ENCODE data around the gene APBB2.

Gene APBB2

GRCh38 chr4:40909363-40909876 lies 304.9 kb downstream of the APBB2 start:
- Histone ChIP-seq H2BK5ac (ENCODE audit: low read depth, low read length, poor library complexity) (no peak overlapping the region), H4K12ac (ENCODE audit: low read depth, low read length) (no peak overlapping the region), H3K14ac (ENCODE audit: low read length) (no peak overlapping the region), H3K4ac (ENCODE audit: low read depth, low read length) (no peak overlapping the region), H3K4me3 (ENCODE audit: low read depth, low read length) (no peak overlapping the region), H3K27ac (ENCODE audit: low read depth, low read length) (no peak overlapping the region), H3K18ac (ENCODE audit: low read length) (no peak overlapping the region), H3K27me3 (ENCODE audit: insufficient read depth, low read length) (no peaks in the 10 kb centered on the region), H2BK12ac (ENCODE audit: low read length) (no peak overlapping the region), H4K91ac (ENCODE audit: low read depth, low read length) (no peak overlapping the region), H3K9ac (ENCODE audit: low read length) (no peak overlapping the region), H3K4me1 (ENCODE audit: control insufficient read depth in 1 of 2, insufficient read depth in 2 of 2, low read length in 2 of 2) (peaks cover 0 to 3% of the 10 kb centered on the region in 2 experiments), H3K36me3 (ENCODE audit: control insufficient read depth in 1 of 2, insufficient read depth in 2 of 2, low read length in 2 of 2) (peaks cover 0 to 11% of the 10 kb centered on the region in 2 experiments), H2AK5ac (ENCODE audit: low read length) (no peak overlapping the region), H3K4me2 (ENCODE audit: low read length) (no peak overlapping the region), H3K23ac (ENCODE audit: low read length) (no peak overlapping the region), H2AFZ (ENCODE audit: insufficient read depth, low read length, poor library complexity) (no peak overlapping the region), H2BK120ac (ENCODE audit: insufficient read depth, low read length, poor library complexity) (no peak overlapping the region), H3K79me1 (ENCODE audit: low read length) (no peaks in the 10 kb centered on the region), H4K8ac (ENCODE audit: low read depth, low read length) (no peak overlapping the region), H3K9me3 (ENCODE audit: insufficient read depth, low read depth, low read length) (no peaks in the 10 kb centered on the region), H3K79me2 (ENCODE audit: control insufficient read depth, insufficient read depth, low read length, poor library complexity) (no peaks in the 10 kb centered on the region)
- peak in 1 of 2 donors; percentile 14 for DNase-seq
- WGBS (ENCODE audit: extremely low coverage, insufficient coverage, insufficient read length): no CpG with 5 or more reads among the region's 8 CpGs

- no peak overlapping the region for H3K4me3 ChIP-seq (ENCODE audit: low read depth, low read length)
- H3K4me2 ChIP-seq (ENCODE audit: low read length): no peak overlapping the region
- H2AK5ac ChIP-seq (ENCODE audit: low read length): no peak overlapping the region
- no peak overlapping the region for H3K9ac ChIP-seq (ENCODE audit: low read length)
- H3K18ac ChIP-seq (ENCODE audit: low read length): no peak overlapping the region
- H3K79me1 ChIP-seq (ENCODE audit: low read length): no peaks in the 10 kb centered on the region
- H3K14ac ChIP-seq (ENCODE audit: low read length): no peak overlapping the region
- WGBS (ENCODE audit: extremely low coverage, insufficient coverage, insufficient read length): no CpG with 5 or more reads among the region's 12 CpGs
- no peak overlapping the region for H3K23ac ChIP-seq (ENCODE audit: low read length)
- H3K79me2 ChIP-seq (ENCODE audit: control insufficient read depth, insufficient read depth, low read length, poor library complexity): no peaks in the 10 kb centered on the region
- peaks cover 0 to 11% of the 10 kb centered on the region in 2 experiments for H3K36me3 ChIP-seq (ENCODE audit: control insufficient read depth in 1 of 2, insufficient read depth in 2 of 2, low read length in 2 of 2)
- no peaks in the 10 kb centered on the region for H3K9me3 ChIP-seq (ENCODE audit: insufficient read depth, low read depth, low read length)
- H4K8ac ChIP-seq (ENCODE audit: low read depth, low read length): no peak overlapping the region
- H3K27ac ChIP-seq (ENCODE audit: low read depth, low read length): no peak overlapping the region
- H3K4ac ChIP-seq (ENCODE audit: low read depth, low read length): no peak overlapping the region
- no peak overlapping the region for H2AFZ ChIP-seq (ENCODE audit: insufficient read depth, low read length, poor library complexity)
- H2BK5ac ChIP-seq (ENCODE audit: low read depth, low read length, poor library complexity): no peak overlapping the region
- no peak overlapping the region for H2BK120ac ChIP-seq (ENCODE audit: insufficient read depth, low read length, poor library complexity)
- DNase-seq: peak; percentile 71 to 91
- no peak overlapping the region for H2BK12ac ChIP-seq (ENCODE audit: low read length)
- peaks cover 0 to 3% of the 10 kb centered on the region in 2 experiments for H3K4me1 ChIP-seq (ENCODE audit: control insufficient read depth in 1 of 2, insufficient read depth in 2 of 2, low read length in 2 of 2)
- H4K91ac ChIP-seq (ENCODE audit: low read depth, low read length): no peak overlapping the region
- no peaks in the 10 kb centered on the region for H3K27me3 ChIP-seq (ENCODE audit: insufficient read depth, low read length)
- no peak overlapping the region for H4K12ac ChIP-seq (ENCODE audit: low read depth, low read length)
Measured at GRCh38 chr4:40908702-40909362, 305.5 kb downstream of the APBB2 start.

DNA sequence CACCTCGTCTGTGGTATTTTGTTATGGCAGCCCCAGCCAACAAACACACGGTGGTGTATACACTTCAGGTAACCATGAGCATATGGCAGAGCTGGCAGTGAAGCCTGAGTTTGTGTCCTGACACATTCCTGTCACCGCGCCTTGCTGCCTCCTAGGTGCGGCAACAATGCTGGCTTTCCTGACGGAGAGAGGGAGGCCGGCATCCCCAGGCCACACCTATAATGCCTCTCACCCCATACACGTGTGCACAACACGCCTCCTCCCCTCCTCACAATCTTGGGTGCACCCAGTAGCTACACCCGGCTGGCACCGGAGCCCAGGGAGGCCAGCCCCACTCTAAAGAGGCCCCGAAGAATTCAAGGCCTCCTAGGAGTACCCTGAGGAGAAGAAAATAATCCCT lies 306.0 kb downstream of the APBB2 start:
- Histone ChIP-seq H2BK120ac (ENCODE audit: insufficient read depth, low read length, poor library complexity) (no peak overlapping the region), H3K23ac (ENCODE audit: low read length) (no peak overlapping the region), H3K79me2 (ENCODE audit: control insufficient read depth, insufficient read depth, low read length, poor library complexity) (no peaks in the 10 kb centered on the region), H3K9me3 (ENCODE audit: insufficient read depth, low read depth, low read length) (no peaks in the 10 kb centered on the region), H3K27ac (ENCODE audit: low read depth, low read length) (no peak overlapping the region), H3K4me2 (ENCODE audit: low read length) (no peak overlapping the region), H4K91ac (ENCODE audit: low read depth, low read length) (no peak overlapping the region), H2AFZ (ENCODE audit: insufficient read depth, low read length, poor library complexity) (no peak overlapping the region), H3K36me3 (ENCODE audit: control insufficient read depth in 1 of 2, insufficient read depth in 2 of 2, low read length in 2 of 2) (peaks cover 0 to 11% of the 10 kb centered on the region in 2 experiments), H3K4me3 (ENCODE audit: low read depth, low read length) (no peak overlapping the region), H2AK5ac (ENCODE audit: low read length) (no peak overlapping the region), H3K27me3 (ENCODE audit: insufficient read depth, low read length) (no peaks in the 10 kb centered on the region), H2BK5ac (ENCODE audit: low read depth, low read length, poor library complexity) (no peak overlapping the region), H3K4ac (ENCODE audit: low read depth, low read length) (no peak overlapping the region), H3K4me1 (ENCODE audit: control insufficient read depth in 1 of 2, insufficient read depth in 2 of 2, low read length in 2 of 2) (peaks cover 0 to 3% of the 10 kb centered on the region in 2 experiments), H3K18ac (ENCODE audit: low read length) (no peak overlapping the region), H3K79me1 (ENCODE audit: low read length) (no peaks in the 10 kb centered on the region), H3K14ac (ENCODE audit: low read length) (no peak overlapping the region), H2BK12ac (ENCODE audit: low read length) (no peak overlapping the region), H3K9ac (ENCODE audit: low read length) (no peak overlapping the region), H4K8ac (ENCODE audit: low read depth, low read length) (no peak overlapping the region), H4K12ac (ENCODE audit: low read depth, low read length) (no peak overlapping the region)
- WGBS (ENCODE audit: extremely low coverage, insufficient coverage, insufficient read length): no CpG with 5 or more reads among the region's 12 CpGs
- peak; percentile 18 to 62 for DNase-seq

- Histone ChIP-seq H3K79me2 (ENCODE audit: control insufficient read depth, insufficient read depth, low read length, poor library complexity) (no peaks in the 10 kb centered on the region), H3K27ac (ENCODE audit: low read depth, low read length) (no peak overlapping the region), H3K4me1 (ENCODE audit: control insufficient read depth in 1 of 2, insufficient read depth in 2 of 2, low read length in 2 of 2) (peaks cover 0 to 3% of the 10 kb centered on the region in 2 experiments), H3K79me1 (ENCODE audit: low read length) (no peaks in the 10 kb centered on the region), H2AFZ (ENCODE audit: insufficient read depth, low read length, poor library complexity) (no peak overlapping the region), H3K23ac (ENCODE audit: low read length) (no peak overlapping the region), H3K4me2 (ENCODE audit: low read length) (no peak overlapping the region), H3K18ac (ENCODE audit: low read length) (no peak overlapping the region), H4K91ac (ENCODE audit: low read depth, low read length) (no peak overlapping the region), H2BK120ac (ENCODE audit: insufficient read depth, low read length, poor library complexity) (no peak overlapping the region), H2AK5ac (ENCODE audit: low read length) (no peak overlapping the region), H3K4ac (ENCODE audit: low read depth, low read length) (no peak overlapping the region), H3K9ac (ENCODE audit: low read length) (no peak overlapping the region), H3K14ac (ENCODE audit: low read length) (no peak overlapping the region), H4K8ac (ENCODE audit: low read depth, low read length) (no peak overlapping the region), H3K9me3 (ENCODE audit: insufficient read depth, low read depth, low read length) (no peaks in the 10 kb centered on the region), H3K4me3 (ENCODE audit: low read depth, low read length) (no peak overlapping the region), H3K27me3 (ENCODE audit: insufficient read depth, low read length) (no peaks in the 10 kb centered on the region), H2BK5ac (ENCODE audit: low read depth, low read length, poor library complexity) (no peak overlapping the region), H4K12ac (ENCODE audit: low read depth, low read length) (no peak overlapping the region), H3K36me3 (ENCODE audit: control insufficient read depth in 1 of 2, insufficient read depth in 2 of 2, low read length in 2 of 2) (peaks cover 0 to 7% of the 10 kb centered on the region in 2 experiments), H2BK12ac (ENCODE audit: low read length) (no peak overlapping the region)
- no CpG with 5 or more reads among the region's 8 CpGs for WGBS (ENCODE audit: extremely low coverage, insufficient coverage, insufficient read length)
- DNase-seq: no peak
Measured at GRCh38 chr4:40905414-40905813, 308.9 kb downstream of the APBB2 start.
